ENCODE results near the gene EXOSC6.
"Not testable (repeated sequence)": the region's sequence is repeated elsewhere in the genome, so short reads cannot be mapped to it uniquely, and the experiment has no call there.

Gene EXOSC6

GRCh38 chr16:70198230-70198629 lies 53.5 kb downstream of the EXOSC6 start:
- DNase-seq: not testable (repeated sequence)

DNA sequence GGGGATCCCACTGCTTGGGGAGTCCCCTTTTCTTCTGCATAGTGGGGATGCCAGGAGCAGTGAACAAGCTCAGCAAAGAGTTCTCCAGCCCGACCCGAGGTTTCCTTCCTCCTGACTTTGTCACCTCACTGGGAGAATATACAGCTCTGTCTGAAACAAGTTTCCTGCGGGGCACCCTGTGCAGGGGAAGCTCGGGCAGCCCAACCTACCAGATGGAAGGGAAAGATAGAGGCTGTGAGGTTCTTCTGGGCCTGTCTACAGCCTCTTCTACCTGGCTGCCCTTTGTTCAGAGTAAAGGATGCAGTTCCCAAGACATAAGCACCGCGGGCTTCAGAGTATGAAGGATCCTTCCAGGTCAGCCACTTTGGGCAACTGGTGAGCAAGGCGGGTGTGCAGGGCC lies 54.1 kb downstream of the EXOSC6 start:
- DNase-seq: not testable (repeated sequence)

All from CD4-positive, alpha-beta T cell treated with Interleukin-17A for 4 hours (primary cell).